K562 (cell line): ENCODE results near the gene KCNQ5.

Experiments used
- ARID3B ChIP-seq: fragments of 250-450 bp; sonication (Bioruptor Pico); IDR thresholded peaks from 2 replicates; pipeline ENCODE4 v1.4.0; 2020; ENCODE audit warnings: borderline replicate concordance
- ATF6 ChIP-seq: sonication (generic); formaldehyde crosslinking; IDR thresholded peaks from 2 replicates; pipeline ENCODE4 v1.4.0; 2020; ENCODE audit warnings: mild to moderate bottlenecking, missing genetic modification reagents
- CTCF ChIP-seq, 3 experiments: IDR thresholded peaks in 2 of 3; conservative IDR thresholded peaks in 1 of 3; 2 replicates each; pipeline ENCODE4 v1.5.1; 2011 to 2012; ENCODE audit warnings: low read length in 3 of 3, mild to moderate bottlenecking in 3 of 3, control low read depth in 2 of 3, improper control_type of control experiment in 1 of 3, inconsistent platforms in 1 of 3, low read depth in 1 of 3, mixed read lengths in 1 of 3, moderate library complexity in 1 of 3; ENCODE audit not compliant: insufficient read depth in 2 of 3
- ETS2 ChIP-seq: IDR thresholded peaks from 2 replicates; pipeline ENCODE4 v1.6.1; 2016; ENCODE audit warnings: borderline replicate concordance, missing genetic modification characterization, mild to moderate bottlenecking, moderate library complexity, missing compliant biosample characterization; ENCODE audit not compliant: poor library complexity, severe bottlenecking
- ID3 ChIP-seq, 2 experiments: fragments of 250-450 bp in 1 of 2; fragments of 450-650 bp in 1 of 2; sonication (Bioruptor Pico) in 1 of 2; IDR thresholded peaks; 2 replicates each; pipeline versions ENCODE4 v1.6.1 to v1.8.0; 2016 to 2021; ENCODE audit warnings: mild to moderate bottlenecking in 2 of 2, moderate library complexity in 2 of 2, missing compliant biosample characterization in 1 of 2, missing genetic modification characterization in 1 of 2
- MCM7 ChIP-seq, 2 experiments: fragments of 450-650 bp; IDR thresholded peaks; 2 replicates each; pipeline ENCODE4 v1.6.1; 2016 to 2018
- MECOM ChIP-seq: fragments of 250-450 bp; sonication (Bioruptor Pico); IDR thresholded peaks from 2 replicates; pipeline ENCODE4 v1.8.0; 2022; ENCODE audit warnings: inconsistent platforms
- POLR2A ChIP-seq: fragments of 450-650 bp; conservative IDR thresholded peaks from 2 replicates; pipeline ENCODE4 v1.6.1; 2016
- RUNX1 ChIP-seq: sonication (generic); IDR thresholded peaks from 2 replicates; pipeline ENCODE4 v1.6.1; 2016; ENCODE audit warnings: antibody characterized with exemption, low read depth
- TAF7 ChIP-seq: fragments of 450-650 bp; IDR thresholded peaks from 2 replicates; pipeline ENCODE4 v1.6.1; 2016; ENCODE audit warnings: missing genetic modification characterization, missing compliant biosample characterization
- ZBTB1 ChIP-seq: sonication (generic); formaldehyde crosslinking; IDR thresholded peaks from 2 replicates; pipeline ENCODE4 v1.8.1; 2023; ENCODE audit warnings: missing genetic modification reagents, low read depth, mild to moderate bottlenecking, borderline replicate concordance
- ZBTB2 ChIP-seq: fragments of 450-650 bp; IDR thresholded peaks from 2 replicates; pipeline ENCODE4 v1.6.1; 2016; ENCODE audit warnings: antibody characterized with exemption

- no peak for TF ChIP-seq ATF6 (CRISPR knock-in tag)
- TF ChIP-seq CTCF (IDR thresholded peaks at IDR 0.05 in 2 of 3, conservative IDR thresholded peaks at IDR 0.05 in 1 of 3; ENCODE audit: insufficient read depth in 2 of 3, low read depth in 1 of 3, low read length in 3 of 3), result peak; percentile 82 to 98 (median 95)
- TF ChIP-seq RUNX1, result no peak
- TF ChIP-seq ZBTB1 (CRISPR knock-in tag), result no peak
- no peak for TF ChIP-seq ETS2 (tag)
- no peak for TF ChIP-seq ARID3B
- no peak for TF ChIP-seq POLR2A
- TF ChIP-seq MCM7 (IDR thresholded peaks at IDR 0.05), result no peak
- no peak for TF ChIP-seq TAF7
- TF ChIP-seq MECOM (CRISPR knock-in tag), result no peak
- no peak for TF ChIP-seq ZBTB2
- TF ChIP-seq ID3 (CRISPR knock-in tag; IDR thresholded peaks at IDR 0.05), result no peak
- no peak for TF ChIP-seq ID3 (tag; IDR thresholded peaks at IDR 0.05)
These were observed 41.5 kb upstream of the KCNQ5 start for GRCh38 chr6:72580281-72580940.
